Stimulated activated CD4-positive, alpha-beta T cell treated with anti-CD3 and anti-CD28 coated beads, Interleukin-1b, Interleukin-23, amount 100 ng/mL, for 1 hour (primary cell): ENCODE data around the gene ODC1.

ENCODE experiments used
- DNase-seq, 2 donors: peaks; one replicate each; pipeline ENCODE4 v3.0.0-alpha.2; 2020; ENCODE audit warnings: low read depth in 2 of 2

Gene ODC1

DNA sequence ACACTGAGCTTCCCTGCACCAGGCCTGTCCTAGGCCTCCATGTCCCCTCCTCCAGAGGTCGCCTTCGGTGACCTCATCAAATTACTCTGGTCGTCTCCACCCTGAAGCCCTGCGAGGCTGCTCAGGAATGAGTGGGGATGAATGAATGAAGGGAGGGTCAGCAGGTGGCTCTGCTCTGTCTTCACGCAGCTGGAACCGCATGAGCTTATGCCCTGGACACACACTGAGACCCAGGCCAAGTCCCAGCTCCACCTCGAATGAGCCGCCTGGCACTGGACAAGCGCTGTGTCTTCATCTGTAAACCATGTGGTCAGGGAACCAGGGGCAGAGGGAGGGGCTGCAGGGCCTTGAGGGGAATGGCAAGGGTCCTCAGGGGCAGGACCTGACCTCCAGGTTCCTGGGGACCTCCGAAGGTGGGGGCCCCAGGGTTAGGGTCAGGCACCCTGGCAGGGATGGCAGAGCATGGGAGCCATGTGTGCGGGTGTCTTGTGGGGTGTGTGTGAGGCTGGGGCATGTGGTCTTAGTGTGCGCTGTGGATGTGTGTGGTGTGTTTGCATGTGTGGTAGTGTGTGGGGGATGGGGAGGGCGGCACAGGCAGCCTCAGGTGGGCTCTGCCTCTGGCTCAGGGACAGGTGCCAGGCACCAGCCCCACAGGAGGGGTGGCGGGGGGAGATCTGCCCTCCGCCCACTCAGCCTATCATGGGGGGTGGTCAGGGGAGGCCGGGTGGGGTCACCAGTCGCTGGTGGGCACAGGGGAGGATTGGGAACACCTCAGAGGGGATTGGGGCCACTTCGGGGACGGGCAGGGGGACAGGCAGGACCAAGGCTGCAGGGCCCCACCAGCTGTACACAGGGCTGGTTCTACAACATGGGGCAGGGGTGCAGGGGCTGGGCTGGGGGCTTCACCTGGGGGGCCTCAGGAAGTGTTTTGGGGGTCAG, 13.9 kb downstream of the ODC1 start:
- no peak for DNase-seq

DNA sequence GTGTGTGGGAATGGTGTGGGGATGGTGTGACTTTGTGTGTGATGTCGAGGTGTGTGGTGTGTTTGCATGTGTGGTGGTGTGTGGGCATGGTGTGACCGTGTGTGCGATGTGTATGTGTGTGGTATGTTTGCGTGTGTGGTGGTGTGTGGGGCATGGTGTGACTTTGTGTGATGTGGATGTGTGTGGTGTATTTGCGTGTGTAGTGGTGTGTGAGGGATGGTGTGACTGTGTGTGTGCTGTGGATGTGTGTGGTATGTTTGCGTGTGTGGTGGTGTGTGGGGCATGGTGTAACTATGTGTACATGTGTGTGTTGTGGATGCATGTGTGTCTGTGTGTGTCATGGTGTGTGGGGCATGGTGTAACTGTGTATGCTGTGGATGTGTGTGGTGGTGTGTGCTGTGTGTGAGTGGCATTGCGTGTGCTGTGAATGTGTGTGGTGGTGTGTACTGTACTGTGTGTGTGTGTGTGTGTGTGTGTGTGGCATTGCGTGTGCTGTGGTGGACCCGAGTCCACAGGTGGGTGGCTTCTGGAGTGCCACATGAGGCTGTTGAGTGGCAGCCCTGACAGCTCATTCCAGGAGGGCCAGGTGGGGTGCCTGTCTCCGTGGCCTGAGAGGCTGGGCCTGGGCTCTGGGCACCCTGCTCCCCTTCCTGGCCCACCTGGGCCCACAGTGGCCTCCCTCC, 14.7 kb downstream of the ODC1 start:
- no peak for DNase-seq

DNA sequence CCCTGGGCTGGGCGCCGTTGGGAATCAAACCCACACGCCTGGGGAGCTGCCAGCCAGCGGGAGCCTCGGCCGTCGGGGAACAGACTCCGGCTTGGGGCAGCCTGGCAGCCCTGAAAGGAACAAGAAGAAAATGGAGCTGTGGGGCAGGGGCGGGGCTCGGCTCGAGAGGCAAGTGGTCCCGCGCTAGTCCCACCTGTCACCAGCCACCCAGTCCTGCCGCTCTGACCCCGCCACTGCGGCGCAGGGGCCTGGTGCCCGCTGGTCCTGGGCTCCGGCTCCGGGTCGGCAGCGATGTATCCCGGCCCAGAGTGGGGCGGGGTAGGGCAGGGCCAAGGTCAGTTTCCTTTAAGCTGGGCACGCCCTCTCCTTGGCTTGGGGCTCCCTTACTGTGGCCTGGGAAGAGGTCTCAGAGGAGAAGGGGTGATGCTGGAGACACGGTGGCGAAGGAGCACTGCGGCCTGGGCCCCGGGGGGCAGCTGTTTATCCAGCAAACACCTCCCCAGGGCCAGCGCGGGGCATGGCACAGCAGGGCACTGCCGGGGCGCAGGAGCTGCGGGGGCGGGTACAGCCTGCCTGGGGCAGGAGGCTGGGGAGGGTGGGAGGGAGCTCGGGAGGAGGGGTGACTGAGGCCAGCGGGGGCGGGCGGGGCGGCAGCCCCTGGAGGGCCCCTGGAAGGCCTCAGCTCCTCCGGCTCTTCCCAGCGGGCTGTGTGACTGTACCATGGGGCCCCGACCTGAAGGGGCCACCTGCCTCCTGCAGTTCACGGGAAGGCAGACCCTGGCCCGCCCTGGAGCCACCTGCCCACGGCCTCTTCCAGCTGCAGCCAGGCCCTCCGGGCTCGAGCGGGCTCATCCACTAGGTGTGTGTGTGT, 15.6 kb downstream of the ODC1 start:
- no peak for DNase-seq

DNA sequence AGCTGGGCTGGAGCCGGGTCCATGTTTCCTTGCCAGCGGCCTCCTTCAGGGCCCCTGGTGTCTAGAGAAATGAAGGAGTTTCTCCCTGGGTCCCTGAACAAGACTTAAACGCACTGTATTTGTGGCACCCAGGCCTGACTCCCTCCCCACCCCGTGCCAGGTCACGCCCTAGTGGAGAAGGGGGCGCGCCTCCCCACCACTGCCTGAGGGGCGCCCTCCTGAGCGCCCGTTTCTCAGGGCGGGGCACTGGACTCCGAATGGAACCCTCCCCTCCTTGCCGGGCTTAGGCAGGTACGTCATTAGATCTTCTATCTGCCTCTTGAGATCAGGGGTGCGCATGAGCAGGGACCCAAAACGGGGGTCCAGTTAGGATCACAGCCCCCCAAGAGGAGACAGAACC, 16.3 kb downstream of the ODC1 start:
- no peak for DNase-seq

DNA sequence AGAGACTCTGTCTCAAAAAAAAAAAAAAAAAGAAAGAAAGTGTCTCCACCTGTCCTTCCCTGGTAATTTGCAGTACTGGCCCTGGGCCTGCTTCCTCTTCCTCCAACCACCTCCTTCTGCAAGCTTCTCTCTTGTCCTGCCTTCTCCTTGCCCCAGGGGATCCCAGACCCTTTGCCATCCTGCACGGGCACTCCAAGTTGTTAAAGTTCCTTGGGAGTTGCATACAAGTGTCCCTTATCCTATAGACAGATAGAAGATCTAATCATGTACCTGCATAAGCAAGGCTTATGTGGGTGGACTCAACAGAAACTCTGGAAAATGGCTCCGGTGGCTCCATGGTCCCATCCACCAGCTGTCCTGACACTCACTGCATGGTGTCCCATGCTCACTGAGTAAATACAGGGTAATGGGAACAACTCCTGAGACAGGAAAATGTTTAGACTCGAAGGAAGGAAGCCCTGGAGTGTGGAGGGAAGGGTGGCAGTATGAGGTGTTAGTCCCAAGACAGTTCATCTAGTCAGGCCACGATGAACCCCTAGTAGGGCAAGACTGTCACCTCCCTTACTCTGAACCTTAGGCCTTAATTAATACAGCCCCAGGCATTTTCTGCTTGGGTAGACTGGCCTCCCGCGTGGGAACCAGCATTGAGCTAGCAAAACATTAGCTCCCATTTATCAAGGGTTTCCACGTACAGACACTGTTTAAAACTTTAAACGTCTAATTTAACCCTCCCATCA, 17.1 kb downstream of the ODC1 start:
- DNase-seq, result no peak

DNA sequence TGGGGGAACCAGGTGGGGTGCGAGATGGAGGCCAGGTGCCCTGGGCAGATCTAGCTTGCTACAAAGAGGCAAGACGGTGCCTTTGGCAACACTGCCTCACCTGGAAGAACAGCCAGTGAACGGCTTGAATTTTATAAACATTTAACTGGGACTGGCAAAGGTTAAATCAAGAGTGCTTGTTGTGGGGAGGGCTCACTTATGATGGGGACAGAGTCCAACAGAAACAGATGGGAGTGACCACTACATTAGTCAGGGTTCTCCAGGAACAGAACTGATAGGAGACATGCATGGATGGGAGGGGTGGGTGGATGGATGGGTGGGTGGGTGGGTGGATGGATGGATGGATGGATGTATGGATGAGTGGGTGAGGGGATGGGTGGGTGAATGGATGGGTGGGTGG, 19.2 kb downstream of the ODC1 start:
- no peak for DNase-seq

DNA sequence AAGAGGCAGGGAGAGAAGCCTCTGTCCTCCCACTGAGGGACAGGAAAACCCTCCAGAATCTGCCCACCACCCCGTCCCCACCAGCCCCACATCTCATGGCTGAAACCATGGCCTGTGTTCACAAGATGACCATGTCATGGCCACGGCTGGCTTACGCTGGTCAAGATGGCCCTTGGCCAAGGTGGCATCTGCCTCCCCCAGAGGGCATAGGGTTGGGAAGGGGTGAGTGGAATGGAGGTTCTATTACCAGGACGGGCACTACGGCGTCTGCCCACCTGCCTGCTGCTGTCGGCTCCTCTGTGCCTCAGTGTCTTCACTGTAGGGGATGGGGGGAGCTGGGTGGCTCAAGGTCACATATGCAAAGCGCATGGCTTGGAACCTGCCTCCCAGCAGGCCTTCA, 19.8 kb downstream of the ODC1 start:
- no peak for DNase-seq

DNA sequence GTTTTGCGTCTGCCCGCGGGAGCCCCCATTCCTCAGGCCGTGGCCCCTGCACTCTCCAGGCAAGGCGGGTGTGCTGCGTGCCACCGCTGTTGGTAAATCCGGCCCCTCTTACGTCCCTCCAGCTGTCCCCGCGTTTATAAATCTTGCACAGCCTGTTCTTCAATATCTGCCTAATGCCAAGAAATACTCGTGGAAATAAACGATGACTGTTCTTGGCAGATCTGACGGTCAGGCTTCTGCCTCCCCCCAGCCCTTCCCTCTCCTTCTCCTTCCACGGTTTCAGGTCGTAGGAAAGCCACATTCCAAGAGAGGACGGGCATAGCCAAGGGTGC, 20.5 kb downstream of the ODC1 start:
- DNase-seq, result no peak

DNA sequence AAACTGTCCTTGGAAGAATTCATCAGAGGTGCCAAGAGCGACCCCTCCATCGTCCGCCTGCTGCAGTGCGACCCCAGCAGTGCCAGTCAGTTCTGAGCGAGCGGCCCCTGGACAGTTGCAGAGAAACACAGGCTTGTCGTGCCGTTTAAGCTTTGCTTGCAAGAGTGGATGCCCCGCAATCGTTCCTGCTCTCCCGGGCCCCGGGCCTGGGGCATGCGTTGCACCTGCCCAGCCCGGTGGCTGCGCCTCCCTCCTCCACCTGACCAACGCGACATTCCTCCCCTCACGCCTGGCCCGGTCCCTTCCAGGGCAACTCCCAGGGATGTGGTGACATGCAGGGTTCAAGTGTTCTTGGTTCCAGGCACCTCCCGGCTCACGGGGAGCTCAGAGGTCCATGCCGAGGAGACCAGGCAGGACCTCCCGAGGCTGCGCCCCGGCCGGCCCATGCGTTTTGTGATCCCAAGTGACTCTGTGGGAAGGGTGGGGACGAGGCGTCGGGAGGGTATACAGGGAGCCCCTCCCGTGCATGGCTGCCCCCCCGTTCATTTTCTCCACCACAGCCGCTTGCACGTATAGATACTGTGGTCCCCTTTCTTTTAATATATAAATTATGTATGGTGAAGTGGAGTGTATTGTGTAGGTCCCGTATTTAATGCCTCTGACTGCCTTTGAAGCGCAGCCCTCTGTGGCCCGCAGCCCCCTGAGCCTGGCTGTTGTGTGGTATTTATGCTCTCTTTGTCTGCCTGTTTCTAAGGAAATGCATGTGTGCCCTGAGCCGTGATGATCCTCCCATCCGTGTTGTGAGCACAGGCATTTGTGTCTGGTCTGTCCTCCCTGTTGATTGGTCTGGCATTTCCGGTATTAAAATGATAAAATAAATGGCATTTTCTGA, 21.2 kb downstream of the ODC1 start:
- DNase-seq, result no peak

DNA sequence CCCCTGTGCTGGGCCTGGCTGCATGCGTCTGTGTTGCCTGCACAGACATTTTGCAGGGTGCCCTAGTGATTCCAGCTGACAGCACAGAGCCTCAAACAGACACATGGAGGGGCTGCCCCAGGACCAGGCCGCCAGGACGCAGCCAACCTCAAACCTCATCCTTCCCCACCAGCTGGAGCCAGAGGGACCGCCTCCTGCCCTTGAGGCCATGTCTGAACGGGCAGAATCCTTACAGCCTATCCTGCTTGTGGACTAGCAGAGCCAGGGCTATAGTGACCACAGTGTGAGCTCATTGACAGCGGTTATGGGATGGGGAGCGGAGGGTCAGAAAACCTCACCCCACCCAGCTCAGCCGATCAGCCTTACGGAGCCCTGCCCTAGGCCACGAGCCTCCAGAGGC, 22.4 kb downstream of the ODC1 start:
- DNase-seq, result no peak

DNA sequence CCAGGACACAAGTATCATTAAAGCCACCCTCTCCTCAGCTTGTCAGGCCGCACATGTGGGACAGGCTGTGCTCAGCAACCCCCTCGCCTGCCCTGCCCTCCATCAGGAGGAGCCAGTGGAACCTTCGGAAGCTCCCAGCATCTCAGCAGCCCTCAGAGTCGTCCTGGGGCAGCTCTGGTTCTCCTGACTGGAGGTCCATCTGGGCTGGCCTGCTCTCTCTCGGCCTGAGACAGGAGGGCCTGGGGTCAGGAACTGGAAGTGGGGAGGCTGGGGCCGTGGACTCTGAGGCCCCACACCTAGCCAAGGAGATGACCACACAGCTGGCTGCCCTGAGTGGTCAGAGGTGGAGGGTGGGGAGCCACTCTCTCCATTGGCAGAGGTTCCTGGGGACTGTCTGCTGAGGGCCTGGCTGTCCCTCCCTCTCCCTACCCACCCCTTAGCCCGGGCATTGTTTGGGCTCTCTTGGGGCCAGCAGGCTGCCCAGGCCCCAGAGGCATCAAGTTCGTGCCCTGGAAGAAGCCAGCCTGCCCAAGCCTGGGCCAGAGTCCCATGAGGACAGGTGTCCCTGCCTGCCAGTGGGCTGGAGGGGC, 23.1 kb downstream of the ODC1 start:
- no peak for DNase-seq

DNA sequence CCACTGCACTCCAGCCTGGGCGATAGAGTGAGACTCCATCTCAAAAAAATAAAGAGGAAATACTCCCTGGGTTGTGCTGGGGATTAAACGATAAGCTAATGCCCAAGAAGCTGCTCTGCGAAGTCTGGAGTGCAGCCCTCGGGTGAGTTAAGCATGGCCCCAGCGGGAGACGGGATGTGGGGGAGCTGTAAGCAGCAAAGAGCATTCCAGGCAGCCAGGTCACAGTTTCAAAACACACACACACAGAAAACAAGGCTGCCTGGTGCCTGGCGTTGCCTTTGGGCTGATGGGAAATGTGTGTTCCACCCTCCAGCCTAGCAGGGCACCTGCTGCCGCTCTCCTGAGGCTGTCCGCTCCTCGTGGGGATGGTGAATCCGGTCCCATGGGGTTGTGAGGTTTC, 24.1 kb downstream of the ODC1 start:
- no peak for DNase-seq

DNA sequence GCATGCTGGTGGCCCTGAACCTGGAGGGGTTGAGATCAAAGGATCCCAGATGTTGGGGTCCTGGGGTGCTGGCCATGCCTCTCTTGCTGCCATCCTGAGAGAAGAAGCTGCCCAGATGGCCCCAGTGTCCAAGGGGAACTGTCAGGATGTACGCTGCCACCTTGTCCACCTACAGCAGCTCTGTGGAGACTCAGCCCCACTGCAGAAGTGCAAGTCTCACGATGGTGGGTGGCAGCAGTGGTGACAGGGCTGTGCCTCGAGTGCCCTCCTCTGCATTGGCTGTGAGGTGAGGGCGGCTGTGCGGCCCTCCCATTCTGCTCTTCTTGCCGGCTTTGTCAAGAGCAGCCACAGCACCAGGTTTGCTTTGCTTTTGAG, 24.7 kb downstream of the ODC1 start:
- DNase-seq, result no peak

DNA sequence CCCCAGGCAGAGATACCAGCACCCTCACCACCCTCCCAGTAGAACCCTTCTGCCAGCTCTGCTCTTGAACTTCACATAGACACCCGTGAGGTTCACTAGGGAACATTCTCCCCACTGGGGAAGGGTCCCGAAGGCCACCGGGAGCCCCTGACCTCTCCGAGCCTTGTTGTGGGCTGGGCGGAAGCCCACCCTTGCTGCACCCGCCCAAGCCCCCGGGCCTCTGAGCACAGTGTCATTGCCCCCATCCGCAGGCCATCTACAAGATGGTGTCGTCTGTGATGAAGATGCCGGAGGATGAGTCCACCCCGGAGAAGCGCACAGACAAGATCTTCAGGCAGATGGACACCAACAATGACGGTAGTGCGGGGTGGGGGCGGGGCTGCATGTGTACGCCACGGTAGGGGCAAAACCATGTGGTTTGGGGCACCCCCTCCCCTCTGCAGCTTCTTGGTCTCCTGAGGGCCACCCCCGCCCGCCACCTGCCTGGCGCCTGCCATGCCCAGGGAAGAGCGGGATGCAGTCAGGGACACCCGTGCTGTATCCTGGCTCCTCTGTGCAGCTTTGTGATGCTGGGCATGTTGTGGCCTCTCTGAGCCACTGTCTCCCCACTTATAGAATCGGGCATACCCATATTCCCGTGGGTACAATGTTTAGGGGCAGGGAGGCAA, 25.3 kb downstream of the ODC1 start:
- no peak for DNase-seq

DNA sequence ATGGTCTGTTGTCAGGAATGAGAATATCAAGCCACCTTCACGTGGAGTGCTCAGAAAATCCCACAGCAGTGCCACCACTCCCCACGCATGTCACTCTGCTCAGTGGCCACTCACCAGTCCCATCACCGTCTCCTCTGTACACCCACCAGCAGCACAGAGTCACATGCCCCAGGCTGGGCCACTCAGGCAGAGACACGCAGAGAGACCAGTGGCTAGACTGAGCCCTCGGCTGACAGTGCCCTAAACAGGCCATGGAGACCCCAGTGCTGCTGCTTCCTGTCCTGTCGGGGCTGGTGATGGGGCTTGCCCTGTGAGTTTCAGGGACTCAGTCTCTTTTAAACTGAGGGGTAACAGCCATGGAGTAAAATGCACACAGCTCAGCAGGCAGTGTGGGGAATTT, 25.9 kb downstream of the ODC1 start:
- no peak for DNase-seq

DNA sequence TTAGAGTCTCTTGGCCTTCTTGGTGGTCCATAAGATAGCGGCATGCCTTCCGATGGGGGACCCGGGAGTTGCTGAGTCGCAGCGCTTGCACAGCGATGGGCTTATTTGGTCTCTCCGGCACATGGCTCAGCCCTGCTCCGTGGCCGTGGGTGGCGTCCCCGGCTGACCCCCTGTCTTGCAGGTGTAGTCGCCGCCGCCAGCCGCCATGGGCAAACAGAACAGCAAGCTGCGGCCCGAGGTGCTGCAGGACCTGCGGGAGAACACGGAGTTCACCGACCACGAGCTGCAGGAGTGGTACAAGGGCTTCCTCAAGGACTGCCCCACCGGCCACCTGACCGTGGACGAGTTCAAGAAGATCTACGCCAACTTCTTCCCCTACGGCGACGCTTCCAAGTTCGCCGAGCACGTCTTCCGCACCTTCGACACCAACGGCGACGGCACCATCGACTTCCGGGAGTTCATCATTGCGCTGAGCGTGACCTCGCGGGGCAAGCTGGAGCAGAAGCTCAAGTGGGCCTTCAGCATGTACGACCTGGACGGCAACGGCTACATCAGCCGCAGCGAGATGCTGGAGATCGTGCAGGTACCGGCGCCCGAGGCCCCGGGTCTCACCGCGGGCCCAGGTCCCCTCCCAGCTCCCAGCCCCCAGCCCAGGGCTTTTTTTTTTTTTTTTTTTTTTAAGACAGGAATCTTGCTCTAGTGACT, 28.4 kb downstream of the ODC1 start:
- no peak for DNase-seq

DNA sequence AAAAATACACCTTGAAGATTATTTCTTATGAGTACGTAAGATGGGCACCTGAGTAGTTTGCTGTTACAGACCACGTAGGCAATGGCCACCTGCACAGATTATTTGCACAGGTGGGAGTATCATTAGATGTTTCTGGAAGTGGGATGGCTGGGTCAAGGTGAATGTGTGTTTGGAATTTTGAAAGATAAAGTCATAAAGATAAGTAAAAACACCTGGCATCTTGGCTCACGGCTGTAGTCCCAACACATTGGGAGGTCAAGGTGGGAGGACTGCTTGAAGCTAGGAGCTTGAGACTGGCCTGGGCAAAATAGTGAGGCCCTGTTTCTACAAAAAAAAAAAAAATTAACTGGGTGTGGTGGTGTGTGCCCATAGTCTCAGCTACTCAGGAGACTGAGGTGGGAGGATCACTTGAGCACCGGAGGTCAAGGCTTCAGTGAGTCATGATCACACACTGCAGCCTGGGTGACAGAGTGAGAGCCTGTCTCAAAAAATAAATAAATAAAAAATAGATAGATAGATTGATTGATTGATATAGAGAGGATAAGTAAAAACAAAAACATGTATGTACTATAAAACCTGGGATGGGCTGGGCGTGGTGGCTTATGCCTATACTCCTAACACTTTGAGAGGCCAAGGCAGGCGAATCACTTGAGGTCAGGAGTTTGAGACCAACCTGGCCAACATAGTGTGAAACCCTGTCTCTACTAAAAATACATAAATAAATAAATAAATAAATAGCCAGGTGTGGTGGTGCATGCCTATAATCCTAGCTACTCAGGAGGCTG, 30.4 kb downstream of the ODC1 start:
- no peak for DNase-seq

DNA sequence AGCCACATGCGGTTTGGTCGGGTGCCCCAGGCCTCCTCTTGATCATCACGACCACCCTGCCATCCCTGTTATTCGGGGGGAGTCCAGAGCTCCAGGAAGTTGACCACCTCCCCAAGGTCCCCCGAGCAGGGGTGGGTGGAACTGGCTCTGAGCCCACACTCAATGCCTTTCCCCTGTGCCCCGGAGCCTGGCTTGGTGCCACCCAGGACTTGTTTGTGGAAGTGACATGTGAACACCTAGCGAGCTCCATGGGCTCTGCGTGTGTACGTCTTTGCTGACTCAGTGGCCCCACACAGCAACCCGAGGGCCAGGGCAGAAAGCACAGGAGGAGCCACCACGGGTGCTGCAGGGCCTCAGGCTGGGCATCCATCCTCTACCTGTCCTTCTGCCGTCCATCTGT, 32.5 kb downstream of the ODC1 start:
- DNase-seq, result no peak
